MM.1S (cell line): Measurements from ENCODE around the gene ETV2.
"Not testable (repeated sequence)": the region's sequence is repeated elsewhere in the genome, so short reads cannot be mapped to it uniquely, and the experiment has no call there.

ENCODE experiments used
- EZH2 ChIP-seq: fragments of 300-600 bp; sonication (generic); optimal IDR thresholded peaks from 2 replicates; pipeline ENCODE3; 2017; ENCODE audit warnings: low read depth, mild to moderate bottlenecking, antibody characterized with exemption, low read length, mixed read lengths
- EZH2phosphoT487 ChIP-seq: fragments of 300-600 bp; sonication (generic); IDR thresholded peaks from 2 replicates; pipeline ENCODE4 v1.6.1; 2018; ENCODE audit warnings: antibody characterized with exemption, low read length
- TF ChIP-seq, protein P1 (sequence below): fragments of 300-600 bp; sonication (generic); IDR thresholded peaks from 2 replicates; pipeline ENCODE4 v1.5.1; 2016; ENCODE audit warnings: antibody characterized with exemption, low read length, mixed read lengths

DNA sequence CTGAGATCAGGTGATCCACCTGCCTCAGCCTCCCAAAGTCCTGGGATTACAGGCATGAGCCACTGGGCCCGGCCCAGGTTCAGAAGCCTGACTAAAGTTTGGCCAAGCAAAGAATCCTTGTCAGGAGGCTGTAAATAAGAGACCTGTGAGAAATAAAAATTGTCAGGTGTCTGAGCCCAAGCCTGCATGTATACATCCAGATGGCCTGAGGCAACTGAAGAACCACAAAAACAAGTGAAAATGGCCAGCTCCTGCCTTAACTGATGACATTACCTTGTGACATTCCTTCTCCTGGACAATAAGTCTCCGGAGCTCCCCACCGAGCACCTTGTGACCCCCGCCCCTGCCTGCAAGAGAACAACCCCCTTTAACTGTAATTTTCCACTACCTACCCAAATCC lies 37.1 kb upstream of the ETV2 start:
- not testable (repeated sequence) for TF ChIP-seq EZH2, EZH2phosphoT487
- TF ChIP-seq, protein P1, sequence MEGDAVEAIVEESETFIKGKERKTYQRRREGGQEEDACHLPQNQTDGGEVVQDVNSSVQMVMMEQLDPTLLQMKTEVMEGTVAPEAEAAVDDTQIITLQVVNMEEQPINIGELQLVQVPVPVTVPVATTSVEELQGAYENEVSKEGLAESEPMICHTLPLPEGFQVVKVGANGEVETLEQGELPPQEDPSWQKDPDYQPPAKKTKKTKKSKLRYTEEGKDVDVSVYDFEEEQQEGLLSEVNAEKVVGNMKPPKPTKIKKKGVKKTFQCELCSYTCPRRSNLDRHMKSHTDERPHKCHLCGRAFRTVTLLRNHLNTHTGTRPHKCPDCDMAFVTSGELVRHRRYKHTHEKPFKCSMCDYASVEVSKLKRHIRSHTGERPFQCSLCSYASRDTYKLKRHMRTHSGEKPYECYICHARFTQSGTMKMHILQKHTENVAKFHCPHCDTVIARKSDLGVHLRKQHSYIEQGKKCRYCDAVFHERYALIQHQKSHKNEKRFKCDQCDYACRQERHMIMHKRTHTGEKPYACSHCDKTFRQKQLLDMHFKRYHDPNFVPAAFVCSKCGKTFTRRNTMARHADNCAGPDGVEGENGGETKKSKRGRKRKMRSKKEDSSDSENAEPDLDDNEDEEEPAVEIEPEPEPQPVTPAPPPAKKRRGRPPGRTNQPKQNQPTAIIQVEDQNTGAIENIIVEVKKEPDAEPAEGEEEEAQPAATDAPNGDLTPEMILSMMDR: not testable (repeated sequence)
